ENCODE results near the gene NECTIN1.

NECTIN1 gene

GRCh38 chr11:119741369-119742262 is 12.6 kb upstream of the NECTIN1 start:
- Histone ChIP-seq H3K9ac (ENCODE audit: low read depth, low read length) (no peak overlapping the region), H3K27ac (ENCODE audit: low read depth, low read length) (no peak overlapping the region), H3K4me3 (ENCODE audit: low read depth, low read length) (peak overlapping the region; percentile 30)

GRCh38 chr11:119739975-119740374 is 11.0 kb upstream of the NECTIN1 start:
- H3K27ac ChIP-seq (ENCODE audit: low read depth, low read length) = no peak overlapping the region
- no peaks in the 10 kb centered on the region for H3K9me3 ChIP-seq (ENCODE audit: control insufficient read depth, insufficient read depth, low read length)
- no peak overlapping the region for H3K4me3 ChIP-seq (ENCODE audit: low read depth, low read length)
- H3K9ac ChIP-seq (ENCODE audit: low read depth, low read length) = no peak overlapping the region
- no peaks in the 10 kb centered on the region for H3K36me3 ChIP-seq (ENCODE audit: control insufficient read depth, insufficient read depth, low read length)
- H3K27me3 ChIP-seq (ENCODE audit: control insufficient read depth, insufficient read depth, low read length) = peaks cover 32% of the 10 kb centered on the region
- H3K4me1 ChIP-seq (ENCODE audit: control insufficient read depth, insufficient read depth, low read length) = peaks cover 4% of the 10 kb centered on the region

More at GRCh38 chr11:119741369-119742262, 12.6 kb upstream of the NECTIN1 start:
- H3K9me3 ChIP-seq (ENCODE audit: control insufficient read depth, insufficient read depth, low read length) = no peaks in the 10 kb centered on the region
- no peaks in the 10 kb centered on the region for H3K36me3 ChIP-seq (ENCODE audit: control insufficient read depth, insufficient read depth, low read length)
- peaks cover 32% of the 10 kb centered on the region for H3K27me3 ChIP-seq (ENCODE audit: control insufficient read depth, insufficient read depth, low read length)
- peaks cover 4% of the 10 kb centered on the region for H3K4me1 ChIP-seq (ENCODE audit: control insufficient read depth, insufficient read depth, low read length)

GRCh38 chr11:119739021-119739703 is 10.2 kb upstream of the NECTIN1 start:
- H3K4me1 ChIP-seq (ENCODE audit: control insufficient read depth, insufficient read depth, low read length) = peaks cover 4% of the 10 kb centered on the region
- H3K9me3 ChIP-seq (ENCODE audit: control insufficient read depth, insufficient read depth, low read length) = no peaks in the 10 kb centered on the region
- H3K27me3 ChIP-seq (ENCODE audit: control insufficient read depth, insufficient read depth, low read length) = peaks cover 25% of the 10 kb centered on the region
- H3K4me3 ChIP-seq (ENCODE audit: low read depth, low read length) = no peak overlapping the region
- H3K27ac ChIP-seq (ENCODE audit: low read depth, low read length) = no peak overlapping the region
- H3K9ac ChIP-seq (ENCODE audit: low read depth, low read length) = no peak overlapping the region
- H3K36me3 ChIP-seq (ENCODE audit: control insufficient read depth, insufficient read depth, low read length) = no peaks in the 10 kb centered on the region

DNA sequence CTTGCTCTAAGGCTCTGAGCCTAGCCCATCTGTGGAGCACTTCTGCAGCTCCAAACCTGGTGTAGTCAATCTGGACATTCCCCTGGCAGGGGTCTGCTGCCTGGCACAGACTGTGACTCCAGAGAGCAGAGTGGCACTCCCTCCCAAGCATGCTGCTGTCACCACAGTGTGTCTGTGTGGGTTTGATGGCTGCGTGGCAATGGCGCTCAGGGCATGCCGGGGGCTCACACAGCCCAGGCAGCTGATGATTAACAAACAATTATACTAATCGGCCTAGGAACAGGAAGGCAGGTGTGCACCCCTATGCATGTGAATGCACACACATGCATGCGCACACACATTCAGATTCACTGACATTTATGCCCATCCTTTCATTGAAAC is 9.0 kb upstream of the NECTIN1 start:
- H3K27me3 ChIP-seq (ENCODE audit: control insufficient read depth, insufficient read depth, low read length) = peaks cover 16% of the 10 kb centered on the region
- no peaks in the 10 kb centered on the region for H3K9me3 ChIP-seq (ENCODE audit: control insufficient read depth, insufficient read depth, low read length)
- H3K4me3 ChIP-seq (ENCODE audit: low read depth, low read length) = no peak overlapping the region
- H3K36me3 ChIP-seq (ENCODE audit: control insufficient read depth, insufficient read depth, low read length) = no peaks in the 10 kb centered on the region
- H3K9ac ChIP-seq (ENCODE audit: low read depth, low read length) = no peak overlapping the region
- peaks cover 4% of the 10 kb centered on the region for H3K4me1 ChIP-seq (ENCODE audit: control insufficient read depth, insufficient read depth, low read length)
- H3K27ac ChIP-seq (ENCODE audit: low read depth, low read length) = no peak overlapping the region

DNA sequence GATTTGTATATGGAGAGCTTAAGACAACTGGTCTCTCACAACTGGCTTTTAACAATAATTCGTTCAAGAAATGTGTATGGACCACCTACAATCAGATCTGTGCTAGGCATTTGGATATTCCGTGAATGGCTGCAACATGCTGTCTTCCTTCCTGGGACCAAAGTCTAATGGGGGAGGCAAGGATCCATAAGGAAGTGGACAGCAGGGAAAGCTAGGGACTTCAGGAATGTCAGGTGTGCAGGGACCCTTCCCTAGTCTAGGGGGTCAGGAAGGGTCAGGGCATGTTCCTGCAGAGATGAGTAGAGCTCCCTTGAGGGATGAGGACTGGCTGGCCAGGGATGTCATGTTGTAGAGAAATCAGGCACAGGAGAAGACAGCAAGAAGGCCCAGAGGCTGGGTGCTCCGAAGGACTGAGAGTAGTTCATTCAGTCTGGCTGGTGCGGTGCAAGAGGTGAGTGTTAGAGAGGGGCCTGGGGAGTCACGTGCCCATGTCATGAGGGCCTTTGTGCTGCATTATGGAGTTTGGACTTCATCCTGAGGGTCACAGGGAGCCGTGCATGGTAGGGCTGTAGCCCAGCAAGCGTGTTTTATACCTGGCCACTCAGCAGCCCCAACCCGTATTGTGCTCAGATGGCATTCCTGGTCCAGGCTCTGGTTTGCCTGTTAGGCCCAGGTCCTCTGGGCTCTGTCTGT is 8.5 kb upstream of the NECTIN1 start:
- Histone ChIP-seq H3K27ac (ENCODE audit: low read depth, low read length) (no peak overlapping the region), H3K9ac (ENCODE audit: low read depth, low read length) (no peak overlapping the region), H3K9me3 (ENCODE audit: control insufficient read depth, insufficient read depth, low read length) (no peaks in the 10 kb centered on the region), H3K27me3 (ENCODE audit: control insufficient read depth, insufficient read depth, low read length) (peaks cover 13% of the 10 kb centered on the region), H3K36me3 (ENCODE audit: control insufficient read depth, insufficient read depth, low read length) (no peaks in the 10 kb centered on the region), H3K4me1 (ENCODE audit: control insufficient read depth, insufficient read depth, low read length) (no peaks in the 10 kb centered on the region), H3K4me3 (ENCODE audit: low read depth, low read length) (no peak overlapping the region)

DNA sequence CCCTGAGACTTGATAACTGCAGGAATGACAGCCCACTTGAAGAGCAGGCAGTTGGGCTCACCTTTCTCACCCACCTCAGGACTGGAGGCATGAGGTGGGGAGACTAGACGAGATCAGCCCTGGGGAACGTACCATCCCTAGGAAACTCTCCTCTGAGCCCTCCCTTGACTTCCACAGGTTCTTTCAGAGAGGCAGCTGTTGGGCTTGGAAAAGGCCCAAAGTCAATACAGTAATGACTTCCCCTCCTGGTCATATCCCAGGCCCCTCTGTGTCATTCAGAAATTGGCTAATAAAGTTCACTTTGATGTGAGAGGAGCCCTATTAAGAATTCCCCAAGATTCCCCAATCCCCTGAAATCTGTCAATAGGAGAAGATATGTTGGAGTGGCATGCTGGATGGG is 5.8 kb upstream of the NECTIN1 start:
- Histone ChIP-seq H3K4me3 (ENCODE audit: low read depth, low read length) (no peak overlapping the region), H3K4me1 (ENCODE audit: control insufficient read depth, insufficient read depth, low read length) (no peaks in the 10 kb centered on the region), H3K27me3 (ENCODE audit: control insufficient read depth, insufficient read depth, low read length) (peaks cover 15% of the 10 kb centered on the region; the same call in 1 of the 2 replicates), H3K27ac (ENCODE audit: low read depth, low read length) (no peak overlapping the region), H3K36me3 (ENCODE audit: control insufficient read depth, insufficient read depth, low read length) (no peaks in the 10 kb centered on the region), H3K9me3 (ENCODE audit: control insufficient read depth, insufficient read depth, low read length) (no peaks in the 10 kb centered on the region), H3K9ac (ENCODE audit: low read depth, low read length) (no peak overlapping the region)

GRCh38 chr11:119730789-119731386 is 1.9 kb upstream of the NECTIN1 start:
- peaks cover 5% of the 10 kb centered on the region for H3K4me1 ChIP-seq (ENCODE audit: control insufficient read depth, insufficient read depth, low read length)
- no peak overlapping the region for H3K4me3 ChIP-seq (ENCODE audit: low read depth, low read length)
- H3K9ac ChIP-seq (ENCODE audit: low read depth, low read length) = no peak overlapping the region
- H3K36me3 ChIP-seq (ENCODE audit: control insufficient read depth, insufficient read depth, low read length) = no peaks in the 10 kb centered on the region
- H3K27me3 ChIP-seq (ENCODE audit: control insufficient read depth, insufficient read depth, low read length) = peaks cover 15% of the 10 kb centered on the region; the same call in 1 of the 2 replicates
- H3K27ac ChIP-seq (ENCODE audit: low read depth, low read length) = no peak overlapping the region
- H3K9me3 ChIP-seq (ENCODE audit: control insufficient read depth, insufficient read depth, low read length) = no peaks in the 10 kb centered on the region

GRCh38 chr11:119729951-119730613 is 1.1 kb upstream of the NECTIN1 start:
- H3K4me1 ChIP-seq (ENCODE audit: control insufficient read depth, insufficient read depth, low read length) = peaks cover 13% of the 10 kb centered on the region
- no peaks in the 10 kb centered on the region for H3K36me3 ChIP-seq (ENCODE audit: control insufficient read depth, insufficient read depth, low read length)
- H3K4me3 ChIP-seq (ENCODE audit: low read depth, low read length) = peak overlapping the region; percentile 78
- H3K9ac ChIP-seq (ENCODE audit: low read depth, low read length) = no peak overlapping the region
- no peak overlapping the region for H3K27ac ChIP-seq (ENCODE audit: low read depth, low read length)
- H3K27me3 ChIP-seq (ENCODE audit: control insufficient read depth, insufficient read depth, low read length) = peaks cover 15% of the 10 kb centered on the region; the same call in 1 of the 2 replicates
- H3K9me3 ChIP-seq (ENCODE audit: control insufficient read depth, insufficient read depth, low read length) = no peaks in the 10 kb centered on the region

GRCh38 chr11:119729581-119729927 is 554 bp upstream of the NECTIN1 start:
- Histone ChIP-seq H3K4me1 (ENCODE audit: control insufficient read depth, insufficient read depth, low read length) (peaks cover 19% of the 10 kb centered on the region), H3K36me3 (ENCODE audit: control insufficient read depth, insufficient read depth, low read length) (no peaks in the 10 kb centered on the region), H3K9ac (ENCODE audit: low read depth, low read length) (no peak overlapping the region), H3K27ac (ENCODE audit: low read depth, low read length) (peak overlapping the region; percentile 77), H3K4me3 (ENCODE audit: low read depth, low read length) (peak overlapping the region; percentile 78), H3K9me3 (ENCODE audit: control insufficient read depth, insufficient read depth, low read length) (no peaks in the 10 kb centered on the region), H3K27me3 (ENCODE audit: control insufficient read depth, insufficient read depth, low read length) (peaks cover 15% of the 10 kb centered on the region; the same call in 1 of the 2 replicates)

DNA sequence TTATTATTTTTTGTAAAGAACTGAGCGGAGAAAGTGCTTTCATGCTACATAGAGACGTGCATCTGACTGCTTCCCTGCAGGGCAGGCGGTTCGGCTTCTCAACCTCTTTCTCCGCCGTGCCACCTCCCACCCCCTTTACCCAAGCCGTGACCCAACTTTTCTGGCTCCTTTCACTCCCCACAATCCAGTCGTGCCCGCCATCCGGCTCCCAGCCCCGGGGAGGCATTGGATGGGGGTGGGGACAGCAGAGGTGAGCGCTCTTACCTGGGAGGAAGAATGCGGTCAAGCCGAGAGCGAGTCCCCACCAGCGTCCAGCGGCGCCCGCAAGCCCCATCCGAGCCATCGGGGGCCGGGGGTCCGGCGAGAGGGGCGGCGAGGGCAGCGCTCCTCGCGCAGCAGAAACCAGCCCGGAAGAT is 781 bp downstream of the NECTIN1 start:
- Histone ChIP-seq H3K27ac (ENCODE audit: low read depth, low read length) (no peak overlapping the region), H3K9me3 (ENCODE audit: control insufficient read depth, insufficient read depth, low read length) (no peaks in the 10 kb centered on the region), H3K4me3 (ENCODE audit: low read depth, low read length) (peak overlapping the region; percentile 78), H3K9ac (ENCODE audit: low read depth, low read length) (0 out of 2 replicates have a peak overlapping the region, but pooled peaks have one; percentile 13), H3K4me1 (ENCODE audit: control insufficient read depth, insufficient read depth, low read length) (peaks cover 31% of the 10 kb centered on the region), H3K36me3 (ENCODE audit: control insufficient read depth, insufficient read depth, low read length) (no peaks in the 10 kb centered on the region), H3K27me3 (ENCODE audit: control insufficient read depth, insufficient read depth, low read length) (peaks cover 15% of the 10 kb centered on the region; the same call in 1 of the 2 replicates)
